ENCODE measurements around the gene NIPSNAP3A.

The NIPSNAP3A gene

DNA sequence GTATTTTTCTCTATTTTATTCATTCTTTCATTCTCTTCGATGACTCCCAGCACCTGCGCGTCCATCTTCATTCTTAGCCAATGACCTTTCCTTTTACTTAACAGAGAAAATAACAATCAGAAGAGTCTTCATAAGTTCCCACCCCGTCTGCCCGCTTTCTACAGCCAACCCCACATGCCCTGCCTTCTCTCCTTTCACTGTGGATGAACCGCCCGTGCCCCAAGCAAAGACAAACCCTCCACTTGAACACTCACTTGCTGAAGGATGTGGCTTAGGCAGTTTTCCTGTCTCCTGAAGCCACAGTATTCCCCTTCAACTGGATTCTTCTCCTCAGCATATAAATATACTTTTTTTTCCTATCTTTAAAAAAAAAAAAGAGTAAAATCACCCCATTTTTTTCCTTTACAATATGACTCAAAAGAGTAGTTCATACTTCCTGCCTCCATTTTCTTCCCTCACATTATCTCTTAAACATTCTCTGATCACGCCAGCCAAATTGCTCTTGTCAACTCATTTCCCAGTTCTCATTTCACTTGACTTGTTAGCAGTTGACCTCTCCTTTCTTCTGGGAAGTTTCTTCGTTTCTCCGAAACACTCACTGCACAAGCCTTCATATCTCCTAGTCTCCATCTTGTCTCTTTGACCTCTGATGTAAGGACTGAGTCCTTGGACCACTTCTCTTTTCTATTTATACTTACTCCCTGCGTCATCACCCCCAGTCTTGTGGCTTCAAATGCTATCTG, 27.5 kb downstream of the NIPSNAP3A start:
- no peak for DNase-seq (ENCODE audit: low read depth in 2 of 2)

- DNase-seq (ENCODE audit: low read depth in 2 of 2), result no peak
Measured at GRCh38 chr9:104775574-104775936, 28.1 kb downstream of the NIPSNAP3A start.

- no peak for DNase-seq (ENCODE audit: low read depth in 2 of 2)
Measured at GRCh38 chr9:104775976-104776375, 28.5 kb downstream of the NIPSNAP3A start.

DNA sequence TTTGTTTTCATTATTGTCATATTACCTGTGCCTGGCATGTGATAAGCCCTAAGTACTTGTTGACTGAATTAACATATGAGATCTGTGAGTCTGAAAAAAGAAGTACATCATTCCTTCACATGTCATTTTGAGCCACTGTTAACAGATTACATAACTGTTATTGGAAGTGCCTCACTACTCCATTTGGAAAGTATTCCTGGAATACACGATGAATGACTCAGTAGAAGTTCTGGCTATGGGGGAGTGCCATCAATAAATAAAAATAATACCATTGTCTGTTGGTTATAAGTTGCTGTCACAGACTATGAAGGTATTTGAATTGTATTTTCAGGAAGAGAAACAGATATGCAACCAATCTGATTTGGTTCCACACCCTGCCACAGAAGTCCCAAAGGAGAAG, 29.3 kb downstream of the NIPSNAP3A start:
- DNase-seq (ENCODE audit: low read depth in 2 of 2), result no peak

- DNase-seq (ENCODE audit: low read depth in 2 of 2), result no peak
Measured at GRCh38 chr9:104778802-104779201, 31.3 kb downstream of the NIPSNAP3A start.

DNA sequence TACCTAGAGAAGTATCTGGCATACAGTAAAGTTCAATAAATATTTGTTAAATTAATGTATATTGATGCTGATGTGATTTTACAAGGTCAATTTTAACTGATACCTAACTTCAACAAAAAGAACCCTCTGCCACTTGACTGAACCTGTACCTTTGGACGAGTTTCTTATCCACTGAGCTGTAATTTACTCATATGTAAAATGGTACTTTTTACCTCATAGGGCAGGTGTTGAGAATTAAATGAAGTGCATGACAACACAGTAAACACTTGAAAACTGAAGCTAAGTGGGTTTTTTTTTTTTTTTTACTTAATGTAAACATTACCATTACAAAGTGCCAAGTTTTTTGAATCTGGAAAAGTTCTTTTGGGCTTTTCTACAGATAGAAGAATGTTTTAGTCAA, 31.9 kb downstream of the NIPSNAP3A start:
- DNase-seq (ENCODE audit: low read depth in 2 of 2), result no peak

DNA sequence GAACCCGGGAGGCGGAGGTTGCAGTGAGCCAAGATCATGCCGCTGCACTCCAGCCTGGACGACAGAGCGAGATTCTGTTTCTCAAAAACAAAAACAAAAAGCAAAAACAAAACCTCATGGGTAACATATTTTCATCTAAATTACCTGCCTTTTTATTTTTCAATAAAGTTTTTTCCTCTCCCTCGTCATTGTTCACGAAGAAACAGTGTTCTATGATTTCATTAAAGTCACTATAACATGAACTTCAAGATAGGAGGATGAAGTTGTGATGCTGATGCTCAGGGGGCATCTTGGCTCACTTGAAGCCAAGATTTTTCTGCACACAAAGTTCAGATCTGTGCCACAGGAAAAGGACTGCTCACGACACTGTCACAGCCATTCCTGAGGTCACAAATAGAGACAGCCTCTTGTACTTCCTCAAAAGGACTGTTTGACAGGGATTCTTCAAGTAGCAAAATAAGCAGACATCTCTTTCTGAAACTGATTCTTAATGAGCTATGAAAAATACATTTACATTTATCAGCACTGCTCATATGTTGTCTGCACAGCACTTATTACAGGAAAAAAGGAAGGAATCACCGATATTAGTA, 32.6 kb downstream of the NIPSNAP3A start:
- DNase-seq (ENCODE audit: low read depth in 2 of 2), result no peak

DNA sequence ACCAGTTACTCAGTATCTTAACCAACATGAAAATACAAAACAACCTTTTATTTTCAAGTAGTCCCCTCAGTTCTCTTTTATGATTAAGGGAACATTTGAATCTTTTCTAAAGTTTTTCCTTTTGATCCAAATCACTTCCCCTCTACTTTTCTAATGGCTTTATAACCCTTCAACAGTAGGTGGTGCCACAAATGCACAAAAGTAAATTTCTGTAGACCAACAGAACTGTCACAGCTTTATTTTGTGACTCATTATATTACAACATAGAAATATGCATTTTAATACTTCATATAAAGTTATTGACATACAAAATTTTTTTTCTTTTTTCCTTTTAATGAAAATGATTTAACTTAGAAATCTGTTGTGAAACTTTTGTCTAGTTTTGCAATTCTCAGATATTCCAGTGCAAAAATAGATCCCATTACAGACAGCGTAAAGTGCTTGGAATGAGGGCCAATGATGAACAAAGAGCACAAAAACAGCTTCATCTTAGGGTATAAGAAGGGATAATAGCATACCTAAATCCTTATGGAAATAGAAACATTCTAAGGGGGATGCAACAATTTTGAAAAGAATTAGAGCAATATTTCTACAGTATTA, 33.4 kb downstream of the NIPSNAP3A start:
- no peak for DNase-seq (ENCODE audit: low read depth in 2 of 2)

DNA sequence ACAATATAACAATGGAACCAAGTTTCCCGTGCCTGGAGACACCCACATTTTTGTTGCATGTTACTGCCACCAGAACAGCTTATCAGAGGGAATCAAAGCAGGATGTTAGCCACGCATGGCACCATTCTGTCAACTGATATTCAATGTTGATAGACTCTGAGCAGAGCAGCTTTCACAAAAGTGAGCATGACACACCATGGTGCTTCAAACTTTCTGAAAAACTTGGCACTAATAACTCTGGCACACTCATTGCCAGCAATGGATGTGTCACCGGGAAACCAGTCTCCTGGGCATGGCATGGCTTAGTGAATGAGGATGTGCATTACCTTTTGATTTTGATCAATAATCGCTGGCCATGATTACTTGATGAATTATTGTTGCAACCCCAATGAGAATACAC, 36.1 kb downstream of the NIPSNAP3A start:
- no peak for DNase-seq (ENCODE audit: low read depth in 2 of 2)

DNA sequence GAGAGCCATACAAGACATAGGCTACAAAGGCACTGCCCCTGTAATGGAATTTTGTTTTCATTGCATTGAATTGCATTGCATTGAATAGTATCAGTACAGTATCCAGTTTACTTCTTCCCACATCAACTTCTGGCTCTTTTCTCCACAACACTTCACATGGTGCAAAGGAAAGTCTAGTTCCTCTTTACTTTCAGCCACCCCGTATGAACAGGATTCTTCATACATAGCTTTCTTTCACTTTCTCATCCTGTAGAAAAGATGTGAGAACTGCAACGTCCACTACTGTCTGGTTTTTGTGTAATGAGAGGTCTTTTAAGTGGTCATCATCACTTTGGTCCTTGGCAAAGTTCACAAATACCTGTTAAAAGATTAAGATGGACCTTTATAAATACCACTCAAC, 36.6 kb downstream of the NIPSNAP3A start:
- DNase-seq (ENCODE audit: low read depth in 2 of 2), result no peak

- DNase-seq (ENCODE audit: low read depth in 2 of 2), result no peak
Measured at GRCh38 chr9:104786293-104786692, 38.8 kb downstream of the NIPSNAP3A start.

DNA sequence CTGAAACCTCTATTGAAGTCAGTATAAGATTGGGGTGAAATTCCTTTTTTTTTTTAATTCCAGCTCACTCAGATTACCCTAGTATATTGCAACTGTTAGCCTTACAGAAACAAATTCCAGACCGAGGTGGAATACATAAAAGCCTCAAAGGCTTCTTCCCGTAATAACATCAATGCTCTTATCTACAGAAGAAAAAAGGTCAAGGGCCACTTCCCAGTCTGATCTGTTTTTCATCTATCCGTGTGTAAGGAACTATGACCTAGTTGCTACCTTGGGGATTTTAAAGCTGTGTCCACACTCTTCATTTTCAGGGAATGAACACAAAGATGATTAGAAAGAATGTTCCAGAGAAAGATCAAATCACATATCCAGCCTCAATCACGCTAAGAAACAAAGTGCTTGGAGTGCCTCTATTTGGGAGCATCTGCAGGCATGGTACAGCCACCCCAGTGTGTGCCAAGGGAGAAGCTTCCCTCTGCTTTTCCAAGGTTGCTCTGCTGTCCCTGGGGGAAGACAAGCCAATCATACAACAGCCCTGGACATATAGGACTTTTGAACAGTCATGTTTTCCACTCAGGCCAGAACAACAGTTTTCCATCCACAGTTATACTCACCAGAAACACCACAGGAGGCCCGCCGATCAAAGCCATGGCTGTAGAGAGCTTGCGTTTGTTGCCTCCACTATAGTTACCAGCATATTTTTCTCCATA, 40.0 kb downstream of the NIPSNAP3A start:
- no peak for DNase-seq (ENCODE audit: low read depth in 2 of 2)

DNA sequence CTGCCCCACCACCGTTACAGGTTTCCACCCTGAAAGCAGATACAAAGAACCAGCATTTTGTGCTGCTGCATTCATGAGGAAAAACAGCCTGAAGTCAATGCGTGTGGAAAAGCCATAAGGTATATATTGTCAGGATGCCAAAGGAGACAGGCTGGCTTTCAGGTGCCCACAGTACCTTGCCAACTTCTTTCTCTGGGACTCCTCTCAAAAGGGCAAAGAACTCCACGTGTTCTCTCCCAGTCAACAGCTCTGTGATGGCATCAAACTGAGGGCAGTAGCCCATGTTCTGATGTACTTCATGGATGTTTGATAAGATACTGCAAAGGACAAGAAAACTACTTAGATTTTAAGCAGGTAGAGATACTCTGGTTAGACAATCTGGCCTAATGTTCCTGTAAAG, 40.8 kb downstream of the NIPSNAP3A start:
- no peak for DNase-seq (ENCODE audit: low read depth in 2 of 2)

DNA sequence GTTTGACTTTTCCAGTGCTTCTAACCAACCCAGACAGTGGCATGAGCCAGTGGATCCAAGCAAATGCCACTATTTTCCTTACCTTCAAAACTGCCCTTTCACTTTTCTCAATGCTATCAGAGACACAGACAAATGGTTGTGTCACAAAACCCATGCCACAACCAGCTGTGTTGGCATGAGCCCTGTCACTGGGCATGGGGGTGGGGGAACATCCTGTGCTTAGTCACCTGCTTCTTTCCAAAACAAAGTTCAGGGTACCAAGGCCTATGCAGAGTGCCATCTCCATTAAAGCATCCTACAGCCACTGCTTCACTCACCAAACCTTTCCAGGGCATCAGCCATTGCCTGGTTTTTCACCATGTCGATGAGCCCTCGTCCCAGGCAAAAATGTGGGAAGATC, 46.6 kb downstream of the NIPSNAP3A start:
- no peak for DNase-seq (ENCODE audit: low read depth in 2 of 2)

DNA sequence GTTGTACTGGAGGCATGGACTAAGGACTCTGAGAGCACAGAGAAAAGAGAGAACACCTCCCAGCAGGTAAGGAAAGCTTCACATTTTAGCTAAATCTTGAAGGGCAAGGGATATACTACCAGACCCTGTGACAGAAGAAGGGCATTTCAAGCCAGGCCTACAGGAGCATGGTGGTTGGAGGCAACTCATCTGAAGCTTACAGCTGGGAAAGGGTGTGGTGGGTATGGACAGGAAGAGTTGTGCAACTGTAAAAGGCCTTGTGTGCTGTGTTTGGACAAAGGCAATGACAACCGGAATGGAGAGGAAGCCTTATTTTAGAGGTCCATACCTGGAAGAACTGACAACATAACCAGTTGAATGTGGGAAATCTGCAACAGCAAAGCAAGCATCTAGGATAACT, 47.6 kb downstream of the NIPSNAP3A start:
- no peak for DNase-seq (ENCODE audit: low read depth in 2 of 2)

- no peak for DNase-seq (ENCODE audit: low read depth in 2 of 2)
Measured at GRCh38 chr9:104795857-104796256, 48.4 kb downstream of the NIPSNAP3A start.

- DNase-seq (ENCODE audit: low read depth in 2 of 2), result no peak
Measured at GRCh38 chr9:104798209-104798995, 50.9 kb downstream of the NIPSNAP3A start.

- no peak for DNase-seq (ENCODE audit: low read depth in 2 of 2)
Measured at GRCh38 chr9:104800068-104800785, 52.7 kb downstream of the NIPSNAP3A start.

GRCh38 chr9:104802110-104802509, 54.6 kb downstream of the NIPSNAP3A start:
- DNase-seq (ENCODE audit: low read depth in 2 of 2), result no peak

DNA sequence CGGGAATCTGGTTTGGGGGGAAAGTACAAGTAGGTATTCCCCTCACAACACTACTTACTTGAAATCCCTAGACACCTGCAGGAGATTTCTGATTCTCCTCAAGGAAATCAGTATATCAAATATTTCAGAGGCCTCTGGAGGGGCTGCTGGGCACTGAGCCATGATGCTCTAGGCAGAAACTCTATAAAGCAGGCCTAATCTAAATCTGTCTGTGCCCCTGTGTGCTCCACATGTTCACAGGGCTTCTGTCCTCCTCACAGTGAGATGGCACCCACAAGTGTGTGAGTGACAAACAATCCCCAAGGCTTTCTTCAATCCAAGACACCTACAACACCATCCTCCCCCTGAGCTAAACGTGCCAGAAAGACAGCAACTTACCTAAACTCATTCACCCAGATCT, 55.4 kb downstream of the NIPSNAP3A start:
- no peak for DNase-seq (ENCODE audit: low read depth in 2 of 2)

DNA sequence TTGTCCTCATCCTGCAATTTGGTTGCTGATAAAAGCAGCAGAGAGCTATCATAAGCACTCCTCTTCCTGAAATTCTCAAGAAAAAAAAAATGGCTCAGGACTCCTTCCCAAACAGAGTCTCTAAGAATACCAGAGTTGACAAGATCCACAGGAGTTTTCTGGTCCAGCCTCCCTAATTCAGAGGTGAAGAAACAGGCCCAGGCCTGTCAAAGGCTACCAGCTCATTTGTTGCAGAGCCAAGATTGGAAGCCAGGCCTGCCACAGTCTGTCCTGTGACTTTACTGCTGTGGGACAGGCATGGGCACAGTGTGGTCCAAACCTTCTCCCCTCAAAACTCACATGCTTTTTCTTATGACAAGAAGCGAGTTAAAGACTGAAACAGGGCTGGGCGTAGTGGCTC, 58.0 kb downstream of the NIPSNAP3A start:
- DNase-seq (ENCODE audit: low read depth in 2 of 2), result no peak
